Activated CD4-positive, alpha-beta T cell treated with anti-CD3 and anti-CD28 coated beads, Interleukin-2, amount 10 ng/mL, durations not matched to agents 7 days and 5 days (primary cell): ENCODE data around the gene ACYP1. TPM values are rescaled to one million over a fixed set of nuclear protein-coding genes. Genes with fewer than 3 reads are reported as not detected.
"Not testable (repeated sequence)": the region's sequence is repeated elsewhere in the genome, so short reads cannot be mapped to it uniquely, and the experiment has no call there.

Experiments used
- CTCF ChIA-PET: fragments of 350-600 bp; sonication (Branson Sonifier 250); formaldehyde crosslinking; loops from one replicate; lab custom pipeline; 2021; ENCODE audit warnings: antibody characterized with exemption; lab: Charles Lee
- POLR2A ChIA-PET: fragments of 350-600 bp; sonication (Branson Sonifier 250); formaldehyde crosslinking; loops from one replicate; lab custom pipeline; 2021; ENCODE audit warnings: antibody characterized with exemption; lab: Charles Lee
- DNase-seq: peaks from one replicate; pipeline ENCODE4 v3.0.0-alpha.2; 2020
- H3K27ac Mint-ChIP-seq: one replicate; pipeline ENCODE4 v1.8.0; 2021; ENCODE audit warnings: mild to moderate bottlenecking, moderate library complexity, mixed read lengths
- H3K27me3 Mint-ChIP-seq: one replicate; pipeline ENCODE4 v1.8.0; 2021; ENCODE audit warnings: mixed read lengths
- H3K36me3 Mint-ChIP-seq: one replicate; pipeline ENCODE4 v1.8.0; 2021; ENCODE audit warnings: low read depth, mixed read lengths
- H3K4me1 Mint-ChIP-seq: one replicate; pipeline ENCODE4 v1.8.0; 2021; ENCODE audit warnings: mixed read lengths
- H3K4me3 Mint-ChIP-seq: one replicate; pipeline ENCODE4 v1.8.0; 2021; ENCODE audit warnings: mild to moderate bottlenecking, moderate library complexity, mixed read lengths
- H3K9me3 Mint-ChIP-seq: one replicate; pipeline ENCODE4 v1.8.0; 2021; ENCODE audit warnings: mixed read lengths
- total RNA-seq, 2 experiments: library from RNA; stranded (reverse); gene quantifications; one replicate each; pipeline ENCODE4 v1.2.3, GENCODE V29; 2021

ACYP1 gene
- total RNA-seq, 2 experiments from 2014 or later = 52.4 to 62.0 TPM

DNA sequence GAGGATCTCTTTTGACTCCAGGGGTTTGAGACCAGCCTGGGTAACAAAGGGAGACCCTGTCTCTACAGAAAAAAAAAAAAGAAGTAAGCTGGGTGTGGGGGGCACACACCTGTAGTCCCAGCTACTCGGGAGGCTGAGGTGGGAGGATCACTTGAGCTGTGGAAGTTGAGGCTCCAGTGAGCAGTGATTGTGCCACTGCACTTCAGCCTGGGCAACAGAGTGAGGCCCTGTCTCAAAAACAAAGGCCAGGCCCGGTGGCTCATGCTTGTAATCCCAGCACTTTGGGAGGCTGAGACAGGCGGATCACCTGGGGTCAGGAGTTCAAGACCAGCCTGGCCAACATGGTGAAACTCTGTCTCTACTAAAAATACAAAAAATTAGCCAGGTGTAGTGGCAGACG is 3.9 kb upstream of the ACYP1 start:
- CTCF ChIA-PET = interaction anchor here (0.6 to 1.3 kb wide), 4 partner anchors 28 to 449 kb away, joined by 3 to 5 read pairs (median 3); no protein-coding TSS in a partner anchor
- POLR2A ChIA-PET, H3K4me3 Mint-ChIP-seq, H3K27me3 Mint-ChIP-seq, H3K36me3 Mint-ChIP-seq, H3K27ac Mint-ChIP-seq, DNase-seq, H3K9me3 Mint-ChIP-seq: not testable (repeated sequence)
- H3K4me1 Mint-ChIP-seq = peaks cover 33% of the 10 kb centered on the region

DNA sequence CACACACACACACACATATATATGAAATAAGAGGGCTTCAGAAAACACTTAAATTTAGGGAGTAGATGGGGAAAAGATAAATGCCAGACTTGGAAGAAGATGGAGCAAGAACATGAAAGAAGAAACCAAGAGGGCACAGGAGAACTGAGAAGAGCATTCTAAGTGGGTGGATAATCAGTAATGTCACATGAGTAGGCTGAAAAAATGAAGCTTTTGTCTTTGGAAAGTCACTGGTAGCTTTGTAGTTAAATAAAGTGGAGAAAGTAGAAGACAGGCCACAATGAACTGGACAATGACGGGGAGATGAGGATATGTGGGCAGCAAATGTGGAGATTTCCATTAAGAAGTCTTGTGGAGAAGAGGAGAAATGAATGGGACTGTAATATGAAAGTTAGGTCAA is 3.4 kb upstream of the ACYP1 start:
- Mint-ChIP-seq H3K36me3 (no peaks in the 10 kb centered on the region), H3K4me3 (no peak overlapping the region)
- POLR2A ChIA-PET = no interaction called here

DNA sequence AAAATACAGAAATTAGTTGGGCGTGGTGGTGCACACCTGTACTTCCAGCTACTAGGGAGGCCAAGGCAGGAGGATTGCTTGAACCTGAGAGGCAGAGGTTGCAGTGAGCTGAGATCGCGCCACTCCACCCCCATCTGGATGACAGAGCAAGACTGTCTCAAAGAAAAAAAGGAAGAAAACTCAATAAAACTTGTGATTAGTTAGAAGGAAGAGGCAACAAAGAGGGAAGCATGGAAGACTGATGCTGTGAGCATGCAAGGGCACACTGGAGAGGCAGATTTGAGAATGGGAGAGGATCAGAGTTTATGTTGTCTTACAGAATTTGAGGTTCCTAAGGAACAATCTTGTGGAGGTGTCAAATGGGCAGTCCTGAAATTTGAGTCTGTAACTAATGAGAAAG is 2.9 kb upstream of the ACYP1 start:
- H3K9me3 Mint-ChIP-seq = no peaks in the 10 kb centered on the region
- no peak for DNase-seq
- H3K4me3 Mint-ChIP-seq = no peak overlapping the region
- peaks cover 2% of the 10 kb centered on the region for H3K36me3 Mint-ChIP-seq
- no peak overlapping the region for H3K27ac Mint-ChIP-seq
- peaks cover 38% of the 10 kb centered on the region for H3K4me1 Mint-ChIP-seq
- POLR2A ChIA-PET = no interaction called here
- H3K27me3 Mint-ChIP-seq = no peaks in the 10 kb centered on the region
- CTCF ChIA-PET = interaction anchor here (1.3 kb wide), 1 partner anchor 17 kb away, joined by 7 read pairs; no protein-coding TSS in a partner anchor

More for the DNA sequence above, 3.4 kb upstream of the ACYP1 start:
- no peak overlapping the region for H3K27ac Mint-ChIP-seq
- H3K9me3 Mint-ChIP-seq = no peaks in the 10 kb centered on the region
- DNase-seq = no peak
- CTCF ChIA-PET = interaction anchor here (0.6 kb wide), 1 partner anchor 52 kb away, joined by 3 read pairs; no protein-coding TSS in a partner anchor
- peaks cover 37% of the 10 kb centered on the region for H3K4me1 Mint-ChIP-seq
- no peaks in the 10 kb centered on the region for H3K27me3 Mint-ChIP-seq

DNA sequence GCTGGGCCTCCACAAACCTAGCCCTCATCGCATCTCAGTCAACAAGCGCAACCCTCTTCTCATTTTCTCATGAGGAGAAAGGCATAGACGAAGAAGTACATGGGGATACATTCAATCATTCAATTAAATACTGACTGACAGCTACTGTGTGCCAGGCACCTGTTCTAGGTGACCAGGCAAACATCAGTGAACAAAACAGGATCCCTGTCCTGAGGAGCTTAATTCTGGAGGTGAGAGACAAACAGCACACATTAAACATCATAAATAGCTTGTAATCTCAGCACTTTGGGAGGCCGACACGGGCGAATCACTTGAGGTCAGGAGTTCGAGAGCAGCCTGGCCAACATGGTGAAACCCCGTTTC is 362 bp upstream of the ACYP1 start:
- Mint-ChIP-seq H3K36me3 (peaks cover 24% of the 10 kb centered on the region), H3K4me3 (peak overlapping the region; percentile 99), H3K27ac (peak overlapping the region; percentile 97), H3K4me1 (peaks cover 49% of the 10 kb centered on the region), H3K9me3 (no peaks in the 10 kb centered on the region), H3K27me3 (no peaks in the 10 kb centered on the region)
- DNase-seq = no peak
- ChIA-PET POLR2A (no interaction called here), CTCF (interaction anchor here (0.5 to 2.4 kb wide), 9 partner anchors 12 to 302 kb away, joined by 3 to 9 read pairs (median 3); no protein-coding TSS in a partner anchor)

DNA sequence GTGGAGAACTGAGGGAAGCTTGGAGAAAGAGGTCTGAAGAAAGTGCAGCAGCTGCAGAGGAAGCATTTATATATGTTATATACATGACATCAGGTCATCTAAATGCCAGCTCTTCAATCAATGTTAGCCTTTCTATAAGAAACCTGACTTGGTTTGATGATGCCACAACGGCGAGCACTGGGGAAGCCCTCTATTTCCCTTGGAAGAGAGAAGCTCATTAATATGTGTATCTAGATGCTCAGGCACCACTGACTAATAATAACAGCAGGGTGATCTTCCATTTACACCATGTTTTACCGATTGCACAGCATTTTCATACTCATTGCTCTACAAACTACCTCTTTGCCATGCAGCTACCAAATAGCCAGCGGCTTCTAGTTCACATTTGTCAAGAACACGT is 811 bp downstream of the ACYP1 start:
- Mint-ChIP-seq H3K27ac (peak overlapping the region; percentile 97), H3K4me1 (peaks cover 51% of the 10 kb centered on the region), H3K4me3 (peak overlapping the region; percentile 99), H3K36me3 (peaks cover 30% of the 10 kb centered on the region), H3K9me3 (no peaks in the 10 kb centered on the region), H3K27me3 (no peaks in the 10 kb centered on the region)
- CTCF ChIA-PET = interaction anchor here (0.8 to 2.4 kb wide), 5 partner anchors 8 to 300 kb away, joined by 3 to 9 read pairs (median 3); partner anchors contain the start of gene YLPM1
- DNase-seq = no peak
- POLR2A ChIA-PET = no interaction called here

DNA sequence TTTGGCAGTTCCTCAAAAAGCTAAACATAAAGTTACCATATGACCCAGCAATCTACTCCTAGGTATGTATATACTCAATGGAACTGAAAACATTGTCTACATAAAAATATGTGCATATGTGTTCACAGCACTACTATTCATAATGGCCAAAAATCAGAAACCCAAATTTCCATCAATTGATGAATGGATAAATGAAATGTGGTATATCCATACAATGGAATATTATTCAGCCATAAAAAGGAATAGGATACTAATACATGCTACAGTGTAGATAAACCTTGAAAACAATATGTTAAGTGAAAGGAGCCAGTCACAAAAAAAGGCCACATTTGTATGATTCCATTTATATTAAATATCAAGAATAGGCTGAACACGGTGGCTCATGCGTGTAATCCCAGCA is 3.4 kb downstream of the ACYP1 start:
- no peak for DNase-seq
- CTCF ChIA-PET = no interaction called here
- Mint-ChIP-seq H3K36me3 (peaks cover 48% of the 10 kb centered on the region), H3K4me1 (peaks cover 63% of the 10 kb centered on the region), H3K27me3 (no peaks in the 10 kb centered on the region), H3K27ac (no peak overlapping the region), H3K9me3 (no peaks in the 10 kb centered on the region), H3K4me3 (no peak overlapping the region)
- POLR2A ChIA-PET = interaction anchor here (0.6 kb wide), 1 partner anchor 9 kb away, joined by 3 read pairs; the partner anchor contains the start of gene ZC2HC1C

DNA sequence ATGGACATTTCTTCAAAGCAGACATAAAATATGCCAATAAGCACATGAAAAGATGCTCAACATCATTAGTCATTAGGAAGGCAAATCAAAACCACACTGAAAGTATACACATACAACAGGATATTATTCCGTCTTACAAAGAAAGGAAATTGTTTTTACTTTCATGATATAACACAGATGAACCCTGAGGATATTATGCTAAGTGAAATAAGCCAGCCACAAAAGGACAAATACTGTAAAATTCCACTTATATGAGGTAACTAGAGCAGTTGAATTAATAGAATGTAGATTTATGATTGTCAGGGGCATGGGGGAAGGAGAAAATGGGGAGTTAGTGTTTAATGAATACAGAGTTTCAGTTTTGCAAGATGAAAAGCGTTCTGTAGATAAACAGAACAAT is 4.2 kb downstream of the ACYP1 start:
- H3K4me1 Mint-ChIP-seq = peaks cover 62% of the 10 kb centered on the region
- H3K4me3 Mint-ChIP-seq = no peak overlapping the region
- no peaks in the 10 kb centered on the region for H3K27me3 Mint-ChIP-seq
- H3K36me3 Mint-ChIP-seq = peaks cover 52% of the 10 kb centered on the region
- H3K27ac Mint-ChIP-seq = no peak overlapping the region
- ChIA-PET POLR2A (no interaction called here), CTCF (interaction anchor here (0.6 kb wide), 1 partner anchor 337 kb away, joined by 3 read pairs; no protein-coding TSS in a partner anchor)
- DNase-seq = no peak
- H3K9me3 Mint-ChIP-seq = no peaks in the 10 kb centered on the region

DNA sequence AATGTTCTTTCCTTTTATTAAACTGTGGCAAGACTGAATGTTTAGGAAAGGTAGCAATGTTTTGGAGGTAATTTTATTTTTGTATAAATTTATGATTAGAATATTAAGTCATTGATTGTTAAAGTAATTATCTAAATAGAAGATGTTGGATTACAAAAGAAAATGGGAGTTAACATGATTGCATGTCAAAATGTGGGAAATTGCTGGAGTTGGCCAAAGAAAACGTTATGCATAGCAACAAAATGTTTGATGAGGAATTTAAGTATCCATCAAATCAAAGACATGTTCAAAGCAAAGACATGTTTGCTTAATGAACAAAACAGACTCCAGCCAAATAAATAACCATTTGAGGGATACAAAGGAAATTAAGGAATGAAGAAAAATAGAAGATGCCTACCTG is 9.4 kb downstream of the ACYP1 start:
- Mint-ChIP-seq H3K27me3 (no peaks in the 10 kb centered on the region), H3K27ac (no peak overlapping the region), H3K4me3 (no peak overlapping the region), H3K4me1 (peaks cover 61% of the 10 kb centered on the region), H3K36me3 (peaks cover 60% of the 10 kb centered on the region), H3K9me3 (no peaks in the 10 kb centered on the region)
- CTCF ChIA-PET = no interaction called here
- POLR2A ChIA-PET = no interaction called here
- DNase-seq = no peak

DNA sequence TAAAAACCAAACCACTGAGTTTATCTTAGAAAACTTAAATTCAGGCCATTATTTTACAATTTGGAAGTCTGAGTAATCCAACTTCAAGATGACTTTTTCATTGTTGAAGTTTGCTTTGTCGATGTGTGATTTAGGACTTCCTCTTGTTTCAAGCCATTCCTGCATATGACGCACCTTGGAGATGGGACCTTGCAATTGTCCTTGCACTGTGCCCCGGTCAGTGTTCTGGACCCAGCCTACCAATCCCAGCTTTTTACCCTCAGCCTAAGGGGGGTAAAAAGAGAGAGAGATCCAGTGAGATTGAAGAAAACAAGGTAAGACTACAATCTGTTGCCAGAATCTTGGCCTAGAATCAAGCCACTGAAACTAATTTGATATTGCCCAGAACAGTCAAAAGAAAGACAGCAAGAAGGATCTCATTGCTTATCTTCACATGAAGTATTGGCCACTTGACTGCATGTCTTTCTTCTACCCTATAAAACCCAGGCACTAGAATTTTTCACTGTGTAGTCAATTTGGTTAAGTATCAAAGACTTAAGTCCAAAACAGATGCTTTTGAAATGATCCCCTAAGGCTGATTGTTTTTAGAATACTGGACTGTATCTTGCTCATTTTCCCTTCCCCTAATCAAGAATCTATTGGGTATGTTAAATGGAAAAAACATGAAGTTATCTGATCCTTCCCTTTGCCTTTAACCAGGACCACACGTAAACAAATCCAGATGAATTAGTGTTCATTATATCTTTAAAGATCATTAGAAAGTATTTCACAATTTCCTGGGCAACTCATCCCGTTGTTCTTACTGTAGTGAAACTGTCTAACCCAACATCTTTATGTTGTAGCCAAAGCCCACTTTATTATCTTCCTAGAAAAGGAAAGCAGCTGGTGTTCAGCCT is 10.2 kb downstream of the ACYP1 start:
- Mint-ChIP-seq H3K36me3 (peaks cover 62% of the 10 kb centered on the region), H3K4me3 (no peak overlapping the region), H3K27me3 (no peaks in the 10 kb centered on the region), H3K27ac (no peak overlapping the region), H3K9me3 (no peaks in the 10 kb centered on the region), H3K4me1 (peaks cover 58% of the 10 kb centered on the region)
- DNase-seq = no peak
- ChIA-PET POLR2A (no interaction called here), CTCF (no interaction called here)

DNA sequence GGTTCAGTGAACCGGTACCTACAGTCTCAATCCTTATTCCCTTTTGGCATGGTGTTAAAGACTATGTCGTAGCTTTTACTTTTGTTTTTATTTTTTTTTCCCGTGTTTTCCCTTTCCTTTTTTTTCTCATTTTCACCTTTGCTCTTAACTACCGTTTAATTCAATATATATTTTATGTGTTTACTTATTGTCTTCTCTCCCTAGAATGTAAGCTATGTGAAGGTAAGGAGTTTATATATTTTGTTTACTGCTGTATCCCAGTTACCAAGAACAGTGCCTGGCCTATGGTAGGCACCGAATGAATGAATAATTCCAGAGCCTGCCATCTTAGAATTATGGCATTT is 12.3 kb downstream of the ACYP1 start:
- ChIA-PET POLR2A (interaction anchor here (0.6 kb wide), 1 partner anchor 11 kb away, joined by 6 read pairs; no protein-coding TSS in a partner anchor), CTCF (interaction anchor here (0.6 to 1.3 kb wide), 5 partner anchors 11 to 889 kb away, joined by 3 to 4 read pairs (median 3); partner anchors contain the start of gene ACYP1)
- Mint-ChIP-seq H3K4me3 (peak overlapping the region; percentile 86), H3K9me3 (no peaks in the 10 kb centered on the region), H3K4me1 (peaks cover 69% of the 10 kb centered on the region), H3K27me3 (no peaks in the 10 kb centered on the region), H3K27ac (peak overlapping the region; percentile 93), H3K36me3 (peaks cover 62% of the 10 kb centered on the region)
- DNase-seq = no peak

DNA sequence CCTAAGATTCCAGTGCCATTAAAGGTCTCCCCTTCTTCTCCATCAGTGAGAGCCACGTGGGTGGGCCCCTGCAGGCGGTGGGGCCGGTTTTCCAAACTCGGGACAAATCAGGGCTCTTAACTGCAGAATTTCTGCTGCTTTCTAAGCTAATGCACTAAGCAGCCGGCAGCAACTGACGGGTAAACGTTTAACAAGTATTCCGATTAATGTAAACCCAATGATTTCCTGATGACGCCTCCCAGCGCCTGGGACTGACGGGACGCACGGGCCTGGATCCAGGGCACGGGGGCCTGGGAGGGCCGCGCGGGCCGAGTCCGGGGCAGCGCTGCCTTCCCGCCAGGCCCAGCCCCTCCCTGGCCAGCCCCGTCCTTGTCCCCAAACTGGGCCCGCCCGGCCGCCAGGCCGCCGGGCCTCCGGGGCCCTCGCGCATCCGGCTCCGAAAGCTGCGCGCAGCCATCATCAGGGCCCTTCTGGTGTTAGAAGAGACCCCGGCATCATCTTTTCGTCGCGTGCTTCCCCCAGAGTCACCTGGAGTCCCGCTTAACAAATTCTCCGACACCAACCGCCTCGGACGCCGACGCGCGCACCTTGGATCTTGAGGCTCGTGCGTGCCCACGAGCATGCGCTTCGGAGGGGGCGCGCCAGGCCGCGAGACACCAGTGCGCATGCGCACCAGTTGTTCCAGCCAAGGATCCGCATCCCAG is 12.8 kb downstream of the ACYP1 start, which contains the start of gene MLH3:
MLH3 (minus strand) TSS at position 616 of the 704 bp plus-strand sequence. CDS start 1,812 bp downstream, outside the sequence.
- CTCF ChIA-PET = interaction anchor here (0.6 to 2.9 kb wide), 5 partner anchors 12 to 889 kb away, joined by 3 to 9 read pairs (median 4); partner anchors contain the start of gene ACYP1
- peak; percentile 76 for DNase-seq

DNA sequence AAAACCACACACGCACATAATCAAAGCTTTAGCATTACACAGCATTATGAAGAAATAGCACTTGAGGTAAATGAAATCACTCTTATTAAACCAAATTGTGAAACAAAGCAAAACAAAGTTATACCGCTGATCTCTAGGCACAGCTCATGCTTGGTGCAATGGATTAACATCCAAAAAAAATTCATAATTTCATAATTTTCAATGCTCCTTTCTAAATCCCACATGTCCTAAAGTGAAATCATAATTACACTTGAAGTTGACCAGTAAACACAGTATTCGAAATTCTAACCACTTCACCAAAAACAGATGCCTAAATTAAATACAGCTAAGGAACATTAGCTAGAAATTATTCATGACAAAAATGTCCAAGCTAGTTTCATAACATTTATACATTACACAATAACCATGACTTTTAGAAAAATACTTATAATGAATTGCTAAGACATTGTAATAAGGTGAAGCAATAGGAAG is 14.1 kb downstream of the ACYP1 start:
- Mint-ChIP-seq H3K36me3 (peaks cover 52% of the 10 kb centered on the region), H3K27me3 (no peaks in the 10 kb centered on the region), H3K27ac (no peak overlapping the region), H3K9me3 (no peaks in the 10 kb centered on the region), H3K4me1 (peaks cover 72% of the 10 kb centered on the region), H3K4me3 (peak overlapping the region; percentile 75)
- no peak for DNase-seq
- CTCF ChIA-PET = interaction anchor here (0.7 to 2.9 kb wide), 4 partner anchors 12 to 252 kb away, joined by 4 to 9 read pairs (median 6); partner anchors contain the start of gene ACYP1
- POLR2A ChIA-PET = no interaction called here

More for the DNA sequence above, 12.8 kb downstream of the ACYP1 start, which contains the start of gene MLH3:
- peaks cover 60% of the 10 kb centered on the region for H3K36me3 Mint-ChIP-seq
- peak within 1 kb of the TSS; percentile 93 for H3K27ac Mint-ChIP-seq
- no peaks in the 10 kb centered on the region for H3K27me3 Mint-ChIP-seq
- H3K4me1 Mint-ChIP-seq = peaks cover 70% of the 10 kb centered on the region
- POLR2A ChIA-PET = interaction anchor here (0.6 kb wide), 1 partner anchor 11 kb away, joined by 6 read pairs; no protein-coding TSS in a partner anchor
- H3K9me3 Mint-ChIP-seq = no peaks in the 10 kb centered on the region
- H3K4me3 Mint-ChIP-seq = peak within 1 kb of the TSS; percentile 86
